Measurements from ENCODE around the gene FAM50B.

The FAM50B gene

GRCh38 chr6:3841066-3841454 is 8.1 kb upstream of the FAM50B start:
- TF ChIP-seq ZFX (IDR thresholded peaks at IDR 0.05) (no peak), CTCF (conservative IDR thresholded peaks at IDR 0.05) (no peak)
- no peak overlapping the region for H3K27ac ChIP-seq

GRCh38 chr6:3841711-3842565 is 7.2 kb upstream of the FAM50B start:
- no peak for TF ChIP-seq ZFX (IDR thresholded peaks at IDR 0.05)
- TF ChIP-seq CTCF (conservative IDR thresholded peaks at IDR 0.05) = no peak
- H3K27ac ChIP-seq = no peak overlapping the region

DNA sequence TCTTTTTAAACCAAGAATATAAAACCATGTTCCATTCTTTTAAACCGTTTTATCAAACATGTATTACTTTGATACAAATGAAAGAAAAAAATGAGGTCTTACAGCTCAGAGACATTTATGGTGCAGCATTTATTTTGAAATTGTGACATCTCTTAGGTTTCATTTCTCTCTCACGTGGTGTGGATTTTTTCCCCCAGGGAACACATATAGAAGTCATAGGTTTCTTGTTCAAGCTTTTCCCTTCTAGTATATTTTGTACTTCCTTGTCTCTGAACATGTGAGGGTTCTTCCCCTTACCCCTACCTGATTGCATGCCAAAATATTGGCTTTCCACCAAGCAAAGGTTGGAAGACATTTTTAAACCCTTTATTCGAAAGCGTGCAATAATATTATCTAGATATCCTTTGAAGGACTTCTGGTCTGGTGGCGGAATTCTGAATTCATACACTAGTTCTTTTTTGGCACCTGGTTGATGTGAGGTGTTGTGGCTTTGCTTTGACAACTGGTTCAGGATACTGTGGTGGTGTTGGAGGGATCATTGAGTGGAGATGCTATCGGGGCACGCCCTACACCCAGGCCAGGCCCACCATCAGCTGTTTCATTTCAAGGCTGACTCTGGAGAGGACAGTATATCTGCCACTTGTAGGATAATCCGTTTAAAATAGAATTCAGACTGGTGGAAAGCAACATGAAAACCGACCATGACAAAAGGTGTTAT is 5.6 kb upstream of the FAM50B start:
- no peak overlapping the region for H3K27ac ChIP-seq

GRCh38 chr6:3844097-3844463 is 5.1 kb upstream of the FAM50B start:
- H3K27ac ChIP-seq = no peak overlapping the region
- TF ChIP-seq ZFX (IDR thresholded peaks at IDR 0.05) (no peak), CTCF (conservative IDR thresholded peaks at IDR 0.05) (no peak)

More for the DNA sequence above, 5.6 kb upstream of the FAM50B start:
- no peak for TF ChIP-seq CTCF (conservative IDR thresholded peaks at IDR 0.05)
- no peak for TF ChIP-seq ZFX (IDR thresholded peaks at IDR 0.05)

- H3K27ac ChIP-seq = no peak overlapping the region
- TF ChIP-seq CTCF (conservative IDR thresholded peaks at IDR 0.05) = no peak
- TF ChIP-seq ZFX (IDR thresholded peaks at IDR 0.05) = no peak
These were observed 1.7 kb upstream of the FAM50B start for GRCh38 chr6:3847521-3847920.

GRCh38 chr6:3848380-3848779 is 793 bp upstream of the FAM50B start:
- TF ChIP-seq CTCF (conservative IDR thresholded peaks at IDR 0.05) (no peak), ZFX (IDR thresholded peaks at IDR 0.05) (no peak)
- peak overlapping the region; percentile 64; the same call in 1 of the 2 replicates for H3K27ac ChIP-seq
